Thoracic aorta (tissue), 2 donors: Measurements from ENCODE around the gene ZYX. TPM values are rescaled to one million over a fixed set of nuclear protein-coding genes. Genes with fewer than 3 reads are reported as not detected.

Source experiments
- ATAC-seq: fragments of 150-250 bp; one replicate; pipeline ENCODE4 v1.8.0; 2017; ENCODE audit warnings: low read depth; ENCODE audit not compliant: insufficient number of reproducible peaks, low FRiP score
- DNase-seq: peaks from one replicate; pipeline ENCODE4 v3.0.0-alpha.2; 2020; ENCODE audit warnings: low spot score
- H3K27ac ChIP-seq, 2 donors: fragments of 200-600 bp; sonication (generic); 1 replicate in 1 of 2; 2 replicates in 1 of 2; pipeline ENCODE4 v1.5.1; 2016; ENCODE audit warnings: mild to moderate bottlenecking in 2 of 2, moderate library complexity in 2 of 2
- H3K27me3 ChIP-seq: fragments of 200-600 bp; sonication (generic); replicated peaks from 2 replicates; pipeline ENCODE4 v1.6.0; 2016; ENCODE audit warnings: mild to moderate bottlenecking; ENCODE audit not compliant: insufficient read depth
- H3K36me3 ChIP-seq: fragments of 200-600 bp; sonication (generic); one replicate; pipeline ENCODE4 v1.5.1; 2016
- H3K4me1 ChIP-seq, 2 donors: fragments of 200-600 bp; sonication (generic); 1 replicate in 1 of 2; 2 replicates in 1 of 2; pipeline versions ENCODE4 v1.5.1 to v1.6.0; 2016; ENCODE audit warnings: low read depth in 2 of 2, mild to moderate bottlenecking in 1 of 2; ENCODE audit not compliant: control insufficient read depth in 1 of 2
- H3K4me3 ChIP-seq: fragments of 200-600 bp; sonication (generic); 2 replicates; pipeline ENCODE4 v1.5.1; 2016; ENCODE audit warnings: mild to moderate bottlenecking
- H3K9me3 ChIP-seq: fragments of 200-600 bp; sonication (generic); 2 replicates; pipeline ENCODE4 v1.5.1; 2016
- CTCF ChIP-seq: fragments of 200-600 bp; sonication (generic); IDR thresholded peaks from one replicate; pipeline ENCODE4 v1.5.1; 2019; ENCODE audit warnings: antibody characterized with exemption
- total RNA-seq, 2 donors: library from RNA; depleted of rRNA; stranded (reverse); fragments of >200 nt; gene quantifications; one replicate each; pipeline versions ENCODE4 v1.1.0 to v1.2.3, GENCODE V29; 2016

Gene ZYX
- 100 to 1,000 TPM; 234 to 287 TPM for total RNA-seq

GRCh38 chr7:143380646-143381426, at the start of gene ZYX:
ZYX (plus strand) TSS chr7:143381345; CDS start chr7:143381572, 227 bp downstream.
- no peak for TF ChIP-seq CTCF
- no peaks in the 10 kb centered on the region for H3K27me3 ChIP-seq
- H3K4me1 ChIP-seq = peaks cover 36 to 74% of the 10 kb centered on the region in 2 donors
- no peaks in the 10 kb centered on the region for H3K9me3 ChIP-seq
- DNase-seq = peak; percentile 93
- H3K36me3 ChIP-seq = peaks cover 4% of the 10 kb centered on the region
- ATAC-seq = peak; percentile 56
- H3K27ac ChIP-seq = peak within 1 kb of the TSS; percentile 100
- H3K4me3 ChIP-seq = peak within 1 kb of the TSS; percentile 100

GRCh38 chr7:143334244-143334643, 46.9 kb upstream of the ZYX start:
- no peaks in the 10 kb centered on the region for H3K4me1 ChIP-seq
- H3K4me3 ChIP-seq = no peak overlapping the region
- H3K9me3 ChIP-seq = no peaks in the 10 kb centered on the region
- ATAC-seq (no peak), DNase-seq (no peak)
- H3K27me3 ChIP-seq = no peaks in the 10 kb centered on the region
- H3K27ac ChIP-seq = no peak overlapping the region
- no peaks in the 10 kb centered on the region for H3K36me3 ChIP-seq
- TF ChIP-seq CTCF = no peak

- TF ChIP-seq CTCF = no peak
- Histone ChIP-seq H3K4me1 (no peaks in the 10 kb centered on the region), H3K4me3 (no peak overlapping the region), H3K9me3 (no peaks in the 10 kb centered on the region), H3K27me3 (no peaks in the 10 kb centered on the region), H3K36me3 (no peaks in the 10 kb centered on the region), H3K27ac (no peak overlapping the region)
- no peak for ATAC-seq
- no peak for DNase-seq
These were observed 43.9 kb upstream of the ZYX start for GRCh38 chr7:143337216-143337615.

GRCh38 chr7:143341842-143342241, 39.3 kb upstream of the ZYX start:
- no peak overlapping the region for H3K27ac ChIP-seq
- no peak overlapping the region for H3K4me3 ChIP-seq
- ATAC-seq (no peak), DNase-seq (no peak)
- no peaks in the 10 kb centered on the region for H3K9me3 ChIP-seq
- H3K27me3 ChIP-seq = no peaks in the 10 kb centered on the region
- peaks cover 0 to 6% of the 10 kb centered on the region in 2 donors for H3K4me1 ChIP-seq
- H3K36me3 ChIP-seq = no peaks in the 10 kb centered on the region
- no peak for TF ChIP-seq CTCF

GRCh38 chr7:143343596-143343995, 37.5 kb upstream of the ZYX start:
- H3K36me3 ChIP-seq = no peaks in the 10 kb centered on the region
- H3K4me3 ChIP-seq = no peak overlapping the region
- H3K4me1 ChIP-seq = peaks cover 0 to 6% of the 10 kb centered on the region in 2 donors
- H3K27me3 ChIP-seq = no peaks in the 10 kb centered on the region
- H3K9me3 ChIP-seq = no peaks in the 10 kb centered on the region
- no peak overlapping the region for H3K27ac ChIP-seq
- ATAC-seq (no peak), DNase-seq (no peak)
- no peak for TF ChIP-seq CTCF
